Caco-2 (cell line): Measurements from ENCODE around the gene ALOX5. TPM values are rescaled to one million over a fixed set of nuclear protein-coding genes. Genes with fewer than 3 reads are reported as not detected.
"Not testable (repeated sequence)": the region's sequence is repeated elsewhere in the genome, so short reads cannot be mapped to it uniquely, and the experiment has no call there.

Experiments used
- BruUV-seq: library from RNA; stranded (reverse); fragments of 400-500 nt; replicated peaks from 2 replicates; lab custom pipeline; 2021; lab: Mats Ljungman, UMichigan
- CTCF ChIA-PET: fragments of 300-600 bp; sonication (Branson Sonifier 250); formaldehyde crosslinking; loops from one replicate; lab custom pipeline; 2022; ENCODE audit warnings: antibody characterized with exemption; lab: Charles Lee
- POLR2A ChIA-PET: fragments of 300-600 bp; sonication (Branson Sonifier 250); formaldehyde crosslinking; loops from one replicate; lab custom pipeline; 2022; ENCODE audit warnings: antibody characterized with exemption; lab: Charles Lee
- DNase-seq, 2 experiments: peaks; one replicate each; pipeline versions ENCODE4 v3.0.0 to v3.0.0-alpha.2; 2020 to 2022
- H3K27me3 ChIP-seq: replicated peaks from 2 replicates; pipeline ENCODE4 v1.6.0; 2011; ENCODE audit warnings: low read length; ENCODE audit not compliant: control insufficient read depth, insufficient read depth
- H3K36me3 ChIP-seq: 2 replicates; pipeline ENCODE4 v1.5.1; 2011; ENCODE audit warnings: low read length; ENCODE audit not compliant: control insufficient read depth, insufficient read depth
- H3K4me1 ChIP-seq: fragments of 250-450 bp; sonication (Bioruptor Pico); 2 replicates; pipeline ENCODE4 v1.5.1; 2020; ENCODE audit warnings: mild to moderate bottlenecking
- H3K4me3 ChIP-seq: 2 replicates; pipeline ENCODE4 v1.5.1; 2011; ENCODE audit warnings: low read depth, mild to moderate bottlenecking, control low read depth, low read length
- H3K9me3 ChIP-seq: fragments of 250-450 bp; sonication (Bioruptor Pico); 2 replicates; pipeline ENCODE4 v1.5.1; 2020; ENCODE audit warnings: mild to moderate bottlenecking, moderate library complexity
- H3K27ac Mint-ChIP-seq: one replicate; pipeline ENCODE4 v1.8.0; 2022; ENCODE audit warnings: mixed read lengths; ENCODE audit not compliant: unreplicated experiment
- H3K27me3 Mint-ChIP-seq: one replicate; pipeline ENCODE4 v1.8.0; 2022; ENCODE audit warnings: mixed read lengths; ENCODE audit not compliant: insufficient read depth, unreplicated experiment
- H3K36me3 Mint-ChIP-seq: one replicate; pipeline ENCODE4 v1.8.0; 2022; ENCODE audit warnings: mild to moderate bottlenecking, mixed read lengths; ENCODE audit not compliant: insufficient read depth, unreplicated experiment
- H3K4me1 Mint-ChIP-seq: one replicate; pipeline ENCODE4 v1.8.0; 2022; ENCODE audit warnings: low read depth, mixed read lengths; ENCODE audit not compliant: unreplicated experiment
- H3K4me3 Mint-ChIP-seq: one replicate; pipeline ENCODE4 v1.8.0; 2022; ENCODE audit warnings: mild to moderate bottlenecking, moderate library complexity, mixed read lengths; ENCODE audit not compliant: unreplicated experiment
- H3K9me3 Mint-ChIP-seq: one replicate; pipeline ENCODE4 v1.8.0; 2022; ENCODE audit warnings: mixed read lengths; ENCODE audit not compliant: unreplicated experiment
- intact Hi-C: fragments of 100-400 bp; cut with micrococcal nuclease; formaldehyde crosslinking; loops from one replicate; pipeline ENCODE4 v1.10.0; 2022; ENCODE audit not compliant: unreplicated experiment
- total RNA-seq: library from RNA; stranded (reverse); gene quantifications from 2 replicates; pipeline ENCODE4 v1.2.3, GENCODE V29; 2022
- TF ChIP-seq, protein P1 (sequence below), 2 experiments: fragments of 200-600 bp in 1 of 2; IDR thresholded peaks; 1 replicate in 1 of 2; 2 replicates in 1 of 2; pipeline versions ENCODE4 v1.5.1 to v1.8.0; 2011 to 2022; ENCODE audit warnings: antibody characterized with exemption in 1 of 2, control low read depth in 1 of 2, inconsistent platforms in 1 of 2, low read depth in 1 of 2, low read length in 1 of 2, mild to moderate bottlenecking in 1 of 2, moderate library complexity in 1 of 2; ENCODE audit not compliant: insufficient read depth in 1 of 2, severe bottlenecking in 1 of 2, unreplicated experiment in 1 of 2

The ALOX5 gene
- total RNA-seq, 1 experiment from 2014 or later: not detected

DNA sequence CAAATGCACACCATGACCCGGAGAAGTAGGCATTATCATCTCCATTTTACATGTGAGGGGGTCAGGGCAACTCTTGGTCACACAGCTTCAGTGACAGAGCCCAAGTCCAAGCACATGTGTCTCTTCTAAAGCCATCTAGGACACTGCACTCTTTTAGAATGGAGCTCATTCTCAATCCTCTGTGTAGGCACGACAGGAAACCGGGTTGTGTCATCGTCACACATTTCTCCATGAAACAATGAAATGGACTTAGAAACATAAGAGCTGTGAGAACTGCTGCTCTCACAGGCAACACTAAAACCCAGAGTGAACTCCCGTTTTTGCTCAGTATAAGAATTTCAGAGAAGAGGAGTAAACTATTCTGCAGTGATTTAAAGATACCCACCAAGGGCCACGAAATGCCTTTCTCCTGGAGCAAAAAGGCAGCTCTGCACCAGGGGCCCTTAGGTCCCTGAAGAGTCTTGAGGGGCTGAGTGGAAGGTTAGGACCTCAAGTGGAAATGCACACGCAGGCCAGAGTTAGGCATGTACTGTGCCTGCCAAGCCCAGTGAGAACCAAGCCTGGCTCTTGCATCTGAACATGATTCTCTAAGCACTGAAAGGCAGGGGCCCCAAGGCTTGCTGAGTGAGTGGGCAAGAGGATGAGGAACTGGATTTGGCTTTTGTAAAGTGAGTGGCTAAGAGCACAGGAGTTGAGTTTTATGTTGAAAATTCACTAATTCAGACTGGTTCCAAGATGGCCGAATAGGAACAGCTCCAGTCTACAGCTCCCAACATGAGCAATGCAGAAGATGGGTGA, 13.3 kb downstream of the ALOX5 start:
- Histone ChIP-seq H3K27me3 (no peaks in the 10 kb centered on the region; the same call in 1 of the 2 replicates), H3K9me3 (peaks cover 8% of the 10 kb centered on the region), H3K4me1 (no peaks in the 10 kb centered on the region), H3K4me3 (no peak overlapping the region), H3K36me3 (no peaks in the 10 kb centered on the region)
- Mint-ChIP-seq H3K36me3 (no peaks in the 10 kb centered on the region), H3K4me1 (no peaks in the 10 kb centered on the region), H3K4me3 (no peak overlapping the region), H3K9me3 (peaks cover 26% of the 10 kb centered on the region), H3K27me3 (peaks cover 3% of the 10 kb centered on the region), H3K27ac (no peak overlapping the region)
- TF ChIP-seq, protein P1, sequence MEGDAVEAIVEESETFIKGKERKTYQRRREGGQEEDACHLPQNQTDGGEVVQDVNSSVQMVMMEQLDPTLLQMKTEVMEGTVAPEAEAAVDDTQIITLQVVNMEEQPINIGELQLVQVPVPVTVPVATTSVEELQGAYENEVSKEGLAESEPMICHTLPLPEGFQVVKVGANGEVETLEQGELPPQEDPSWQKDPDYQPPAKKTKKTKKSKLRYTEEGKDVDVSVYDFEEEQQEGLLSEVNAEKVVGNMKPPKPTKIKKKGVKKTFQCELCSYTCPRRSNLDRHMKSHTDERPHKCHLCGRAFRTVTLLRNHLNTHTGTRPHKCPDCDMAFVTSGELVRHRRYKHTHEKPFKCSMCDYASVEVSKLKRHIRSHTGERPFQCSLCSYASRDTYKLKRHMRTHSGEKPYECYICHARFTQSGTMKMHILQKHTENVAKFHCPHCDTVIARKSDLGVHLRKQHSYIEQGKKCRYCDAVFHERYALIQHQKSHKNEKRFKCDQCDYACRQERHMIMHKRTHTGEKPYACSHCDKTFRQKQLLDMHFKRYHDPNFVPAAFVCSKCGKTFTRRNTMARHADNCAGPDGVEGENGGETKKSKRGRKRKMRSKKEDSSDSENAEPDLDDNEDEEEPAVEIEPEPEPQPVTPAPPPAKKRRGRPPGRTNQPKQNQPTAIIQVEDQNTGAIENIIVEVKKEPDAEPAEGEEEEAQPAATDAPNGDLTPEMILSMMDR (IDR thresholded peaks at IDR 0.05; ENCODE audit: insufficient read depth in 1 of 2, low read depth in 1 of 2, low read length in 1 of 2, severe bottlenecking in 1 of 2, unreplicated experiment in 1 of 2): no peak
- no peak for DNase-seq
- no TSS peak for BruUV-seq
- ChIA-PET POLR2A (no interaction called here), CTCF (no interaction called here)
- intact Hi-C loops: no loop called here

DNA sequence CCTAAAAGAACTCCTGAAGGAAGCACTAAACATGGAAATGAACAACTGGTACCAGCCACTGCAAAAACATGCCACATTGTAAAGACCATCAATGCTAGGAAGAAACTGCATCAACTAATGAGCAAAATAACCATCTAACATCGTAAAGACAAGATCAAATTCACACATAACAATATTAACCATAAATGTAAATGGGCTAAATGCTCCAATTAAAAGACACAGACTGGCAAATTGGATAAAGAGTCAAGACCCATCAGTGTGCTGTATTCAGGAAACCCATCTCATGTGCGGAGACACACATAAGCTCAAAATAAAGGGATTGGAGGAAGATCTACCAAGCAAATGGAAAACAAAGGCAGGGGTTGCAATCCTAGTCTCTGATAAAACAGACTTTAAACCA, 15.7 kb downstream of the ALOX5 start:
- H3K9me3 ChIP-seq, H3K27me3 Mint-ChIP-seq, DNase-seq, H3K4me3 Mint-ChIP-seq, H3K36me3 ChIP-seq, H3K4me1 Mint-ChIP-seq, H3K27ac Mint-ChIP-seq, H3K27me3 ChIP-seq, CTCF ChIA-PET, POLR2A ChIA-PET, intact Hi-C loops, H3K4me3 ChIP-seq, BruUV-seq, H3K4me1 ChIP-seq, H3K36me3 Mint-ChIP-seq: not testable (repeated sequence)
- H3K9me3 Mint-ChIP-seq: peaks cover 26% of the 10 kb centered on the region

DNA sequence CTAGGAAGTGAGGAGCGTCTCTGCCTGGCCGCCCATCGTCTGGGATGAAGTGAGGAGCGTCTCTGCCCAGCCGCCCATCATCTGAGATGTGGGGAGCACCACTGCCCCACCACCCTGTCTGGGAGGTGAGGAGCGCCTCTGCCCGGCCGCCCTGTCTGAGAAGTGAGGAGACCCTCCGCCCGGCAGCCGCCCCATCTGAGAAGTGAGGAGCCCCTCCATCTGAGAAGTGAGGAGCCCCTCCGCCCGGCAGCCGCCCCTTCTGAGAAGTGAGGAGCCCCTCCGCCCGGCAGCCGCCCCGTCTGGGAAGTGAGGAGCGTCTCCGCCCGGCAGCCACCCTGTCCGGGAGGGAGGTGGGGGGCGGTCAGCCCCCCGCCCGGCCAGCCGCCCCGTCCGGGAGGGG, 17.6 kb downstream of the ALOX5 start:
- peaks cover 26% of the 10 kb centered on the region for H3K9me3 Mint-ChIP-seq
- H3K27me3 Mint-ChIP-seq, H3K36me3 ChIP-seq, H3K4me3 ChIP-seq, H3K36me3 Mint-ChIP-seq, H3K27ac Mint-ChIP-seq, H3K4me3 Mint-ChIP-seq, DNase-seq, BruUV-seq, H3K4me1 ChIP-seq, CTCF ChIA-PET, H3K4me1 Mint-ChIP-seq, H3K9me3 ChIP-seq, intact Hi-C loops, H3K27me3 ChIP-seq, POLR2A ChIA-PET: not testable (repeated sequence)

GRCh38 chr10:45395554-45395953, 21.5 kb downstream of the ALOX5 start:
- no peak overlapping the region for H3K27ac Mint-ChIP-seq
- ChIA-PET POLR2A (no interaction called here), CTCF (no interaction called here)
- Histone ChIP-seq H3K36me3 (no peaks in the 10 kb centered on the region), H3K4me3 (no peak overlapping the region), H3K27me3 (no peaks in the 10 kb centered on the region), H3K9me3 (0 out of 2 replicates have a peak, but pooled peaks cover 4% of the 10 kb centered on the region), H3K4me1 (no peaks in the 10 kb centered on the region)
- peaks cover 5% of the 10 kb centered on the region for H3K27me3 Mint-ChIP-seq
- H3K4me1 Mint-ChIP-seq: no peaks in the 10 kb centered on the region
- peaks cover 5% of the 10 kb centered on the region for H3K9me3 Mint-ChIP-seq
- TF ChIP-seq, protein P1 (IDR thresholded peaks at IDR 0.05; ENCODE audit: insufficient read depth in 1 of 2, low read depth in 1 of 2, low read length in 1 of 2, severe bottlenecking in 1 of 2, unreplicated experiment in 1 of 2): no peak
- intact Hi-C loops: no loop called here
- H3K4me3 Mint-ChIP-seq: no peak overlapping the region
- no peak for DNase-seq
- BruUV-seq: no TSS peak
- H3K36me3 Mint-ChIP-seq: no peaks in the 10 kb centered on the region
